ENCODE results near the gene MPND. TPM values are rescaled to one million over a fixed set of nuclear protein-coding genes. Genes with fewer than 3 reads are reported as not detected.

The MPND gene
- 1 to 10 TPM; 6.5 to 9.5 (median 8.9) TPM for total RNA-seq

- Histone ChIP-seq H3K27me3 (no peaks in the 10 kb centered on the region), H3K27ac (peak within 1 kb of the TSS; percentile 87), H3K4me1 (peaks cover 30% of the 10 kb centered on the region), H3K36me3 (peaks cover 13% of the 10 kb centered on the region), H3K4me3 (peak within 1 kb of the TSS; percentile 70), H3K9me3 (no peaks in the 10 kb centered on the region)
- WGBS: 10% methylated on average over 28 of the region's 101 CpGs
- TF ChIP-seq POLR2AphosphoS5 (IDR thresholded peaks at IDR 0.05): no peak
- DNase-seq (ENCODE audit: low spot score in 2 of 2): peak; percentile 94 to 95
Measured at GRCh38 chr19:4343370-4344307, at the start of gene MPND. Gene MPND (plus strand): TSS chr19:4343562. CDS start chr19:4343594, 32 bp downstream.

- no peak for DNase-seq (ENCODE audit: low spot score in 2 of 2)
- Histone ChIP-seq H3K36me3 (no peaks in the 10 kb centered on the region), H3K4me3 (no peak overlapping the region), H3K27ac (no peak overlapping the region), H3K9me3 (no peaks in the 10 kb centered on the region), H3K4me1 (peaks cover 5% of the 10 kb centered on the region), H3K27me3 (peaks cover 23% of the 10 kb centered on the region)
- WGBS: 41% methylated on average over 10 of the region's 10 CpGs
- TF ChIP-seq, protein P1, sequence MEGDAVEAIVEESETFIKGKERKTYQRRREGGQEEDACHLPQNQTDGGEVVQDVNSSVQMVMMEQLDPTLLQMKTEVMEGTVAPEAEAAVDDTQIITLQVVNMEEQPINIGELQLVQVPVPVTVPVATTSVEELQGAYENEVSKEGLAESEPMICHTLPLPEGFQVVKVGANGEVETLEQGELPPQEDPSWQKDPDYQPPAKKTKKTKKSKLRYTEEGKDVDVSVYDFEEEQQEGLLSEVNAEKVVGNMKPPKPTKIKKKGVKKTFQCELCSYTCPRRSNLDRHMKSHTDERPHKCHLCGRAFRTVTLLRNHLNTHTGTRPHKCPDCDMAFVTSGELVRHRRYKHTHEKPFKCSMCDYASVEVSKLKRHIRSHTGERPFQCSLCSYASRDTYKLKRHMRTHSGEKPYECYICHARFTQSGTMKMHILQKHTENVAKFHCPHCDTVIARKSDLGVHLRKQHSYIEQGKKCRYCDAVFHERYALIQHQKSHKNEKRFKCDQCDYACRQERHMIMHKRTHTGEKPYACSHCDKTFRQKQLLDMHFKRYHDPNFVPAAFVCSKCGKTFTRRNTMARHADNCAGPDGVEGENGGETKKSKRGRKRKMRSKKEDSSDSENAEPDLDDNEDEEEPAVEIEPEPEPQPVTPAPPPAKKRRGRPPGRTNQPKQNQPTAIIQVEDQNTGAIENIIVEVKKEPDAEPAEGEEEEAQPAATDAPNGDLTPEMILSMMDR (IDR thresholded peaks at IDR 0.05): no peak
- TF ChIP-seq POLR2A (IDR thresholded peaks at IDR 0.05) (no peak), EP300 (IDR thresholded peaks at IDR 0.05) (no peak), POLR2AphosphoS5 (IDR thresholded peaks at IDR 0.05) (no peak)
Measured at GRCh38 chr19:4294389-4294788, 49.0 kb upstream of the MPND start.

GRCh38 chr19:4295972-4296771 is 47.2 kb upstream of the MPND start:
- Histone ChIP-seq H3K27ac (no peak overlapping the region), H3K27me3 (peaks cover 18% of the 10 kb centered on the region), H3K9me3 (no peaks in the 10 kb centered on the region), H3K4me1 (peaks cover 5% of the 10 kb centered on the region), H3K36me3 (no peaks in the 10 kb centered on the region), H3K4me3 (no peak overlapping the region)
- WGBS: 51% methylated on average over 12 of the region's 14 CpGs
- TF ChIP-seq EP300 (IDR thresholded peaks at IDR 0.05) (no peak), POLR2AphosphoS5 (IDR thresholded peaks at IDR 0.05) (no peak), POLR2A (IDR thresholded peaks at IDR 0.05) (no peak)
- TF ChIP-seq, protein P1 (IDR thresholded peaks at IDR 0.05): no peak
- DNase-seq (ENCODE audit: low spot score in 2 of 2): no peak

GRCh38 chr19:4297901-4298809 is 45.2 kb upstream of the MPND start:
- Histone ChIP-seq H3K4me1 (peaks cover 5% of the 10 kb centered on the region), H3K4me3 (no peak overlapping the region), H3K9me3 (no peaks in the 10 kb centered on the region), H3K27me3 (peaks cover 13% of the 10 kb centered on the region), H3K27ac (no peak overlapping the region), H3K36me3 (no peaks in the 10 kb centered on the region)
- TF ChIP-seq, protein P1 (IDR thresholded peaks at IDR 0.05): no peak
- no peak for TF ChIP-seq POLR2A (IDR thresholded peaks at IDR 0.05)
- TF ChIP-seq POLR2AphosphoS5 (IDR thresholded peaks at IDR 0.05): no peak
- no peak for TF ChIP-seq EP300 (IDR thresholded peaks at IDR 0.05)
- WGBS: 89% methylated on average over 16 of the region's 27 CpGs
- no peak for DNase-seq (ENCODE audit: low spot score in 2 of 2)
